Heart left ventricle (tissue), 16 donors: ENCODE data around the gene TRIM31. TPM values are rescaled to one million over a fixed set of nuclear protein-coding genes. Genes with fewer than 3 reads are reported as not detected.
A peak's percentile ranks its signal among the peaks of the same experiment; 100 is the strongest.

ENCODE experiments used
- ATAC-seq, 4 donors: fragments of 200-7000 bp; cut with Tn5 transposase; one replicate each; pipeline ENCODE4 v1.9.1; 2020 to 2022; ENCODE audit warnings: moderate library complexity in 4 of 4, mild to moderate bottlenecking in 3 of 4, moderate number of reproducible peaks in 1 of 4
- DNase-seq, 5 donors: peaks; one replicate each; pipeline ENCODE4 v3.0.0-alpha.2; 2020
- H3K27ac ChIP-seq, 12 donors: fragments of 200-600 bp; sonication (generic) in 4 of 12; one replicate each; pipeline versions ENCODE4 v1.5.0 to v1.8.0; 2016 to 2022; ENCODE audit warnings: mild to moderate bottlenecking in 2 of 12
- H3K27me3 ChIP-seq, 9 donors: fragments of 200-600 bp; sonication (generic) in 2 of 9; one replicate each; pipeline versions ENCODE4 v1.5.1 to v1.8.0; 2016 to 2022; ENCODE audit warnings: mild to moderate bottlenecking in 3 of 9
- H3K36me3 ChIP-seq, 9 donors: fragments of 200-600 bp; sonication (generic) in 2 of 9; one replicate each; pipeline versions ENCODE4 v1.5.0 to v1.8.0; 2018 to 2022; ENCODE audit warnings: mild to moderate bottlenecking in 2 of 9
- H3K4me1 ChIP-seq, 12 donors: fragments of 200-600 bp; sonication (generic) in 4 of 12; one replicate each; pipeline versions ENCODE4 v1.5.0 to v1.8.0; 2016 to 2022; ENCODE audit warnings: mild to moderate bottlenecking in 3 of 12
- H3K4me3 ChIP-seq, 12 donors: fragments of 200-600 bp; sonication (generic) in 4 of 12; one replicate each; pipeline versions ENCODE4 v1.5.0 to v1.8.0; 2017 to 2022; ENCODE audit warnings: mild to moderate bottlenecking in 9 of 12, moderate library complexity in 4 of 12
- H3K9me3 ChIP-seq, 12 donors: fragments of 200-600 bp; sonication (generic) in 4 of 12; one replicate each; pipeline versions ENCODE4 v1.5.0 to v1.8.0; 2016 to 2022; ENCODE audit warnings: mild to moderate bottlenecking in 1 of 12
- CTCF ChIP-seq, 12 donors: fragments of 200-600 bp; sonication (generic) in 4 of 12; IDR thresholded peaks; one replicate each; pipeline versions ENCODE4 v1.5.0 to v1.8.0; 2018 to 2022; ENCODE audit warnings: antibody characterized with exemption in 12 of 12, mild to moderate bottlenecking in 5 of 12
- POLR2A ChIP-seq, 2 donors: fragments of 450-650 bp; IDR thresholded peaks; one replicate each; pipeline ENCODE4 v1.6.1; 2017; ENCODE audit warnings: antibody characterized with exemption in 2 of 2, mild to moderate bottlenecking in 2 of 2, moderate library complexity in 2 of 2
- WGBS, 4 donors: extraction: QIAGEN DNeasy Blood & Tissue Kit in 2 of 4; methylation state at CpG; one replicate each; pipeline versions ENCODE4 v1.1.5 to v1.1.7; 2013 to 2018; 5-methylcytosine and 5-hydroxymethylcytosine counted together
- intact Hi-C, 10 donors: fragments of 100-400 bp; cut with DNase I; formaldehyde crosslinking; loops; one replicate each; pipeline versions ENCODE4 v1.11.1 to v1.14.2; 2022
- polyA plus RNA-seq, 2 donors: library from polyadenylated mRNA; stranded (reverse); fragments of 200-250 nt; gene quantifications; one replicate each; pipeline ENCODE4 v1.2.3, GENCODE V29; 2013
- total RNA-seq, 9 donors: library from RNA; depleted of rRNA in 2 of 9; stranded (reverse); fragments of >200 nt in 2 of 9; fragmentation: NEBNext Ultra II Directional in 3 of 9; extraction: Animal tissue kit (Norgen Biotek cat#: 25700) in 3 of 9; gene quantifications; one replicate each; pipeline versions ENCODE4 v1.1.0 to v1.2.4, GENCODE V29; 2016 to 2023
- donor health status: ischemic (EF 13 %, LVEDD 7.1; RV severe dilation, severe dysfunction).
- donor health status: healthy with polysubstance abuse.
- donor health status: DM: no; HTN: yes; CAD: no.
- donor health status: DM: no; HTN: no; CAD: no.
- donor health status: ischemic (EF 25% LVEDD 6.9; RV normal size, moderate dysfunction).
- donor health status: ischemic (EF 25% LVEDD 5.7; RV mildly dilated, moderate dysfunction).
- donor health status: healthy.
- donor health status: DM: yes; HTN: yes; CAD: no.
- donor health status: ischemic (EF 35%, LVEDD 5.7; RV mildly dilated, moderate dysfunction).
- donor health status: nonischemic (EF 11% LVEDD 7.7; RV severe dilation, severe dysfunction).
- donor health status: DM: yes; HTN: yes; CAD: no.
- donor health status: PGD.
- donor health status: ischemic (EF 29% LVEDD 5.4; RV normal size, mild dysfunction).
- donor health status: nonischemic (EF 23%, LVEDD 6.1; RV moderate dilation, normal function).

The TRIM31 gene
- total and polyA plus RNA-seq, 11 donors, result not detected

GRCh38 chr6:30116724-30117123 lies 3.8 kb upstream of the TRIM31 start:
- Histone ChIP-seq H3K4me1 (peaks cover 0 to 6% (median 0%) of the 10 kb centered on the region in 12 donors), H3K9me3 (no peaks in the 10 kb centered on the region), H3K36me3 (no peaks in the 10 kb centered on the region), H3K27ac (no peak overlapping the region), H3K27me3 (peaks cover 0 to 63% (median 5%) of the 10 kb centered on the region in 9 donors), H3K4me3 (no peak overlapping the region)
- ATAC-seq, result no peak
- 72 to 84% (median 79%) methylated on average over 6 of the region's 6 CpGs for WGBS, 4 donors
- DNase-seq, result no peak
- intact Hi-C loops, result no loop called here
- TF ChIP-seq POLR2A (IDR thresholded peaks at IDR 0.05) (no peak), CTCF (IDR thresholded peaks at IDR 0.05) (peak in 1 of 12 donors; percentile 10)

GRCh38 chr6:30113841-30114240 lies 951 bp upstream of the TRIM31 start:
- peaks cover 0 to 6% (median 0%) of the 10 kb centered on the region in 12 donors for H3K4me1 ChIP-seq
- H3K36me3 ChIP-seq, result no peaks in the 10 kb centered on the region
- H3K27me3 ChIP-seq, result peaks cover 0 to 83% (median 27%) of the 10 kb centered on the region in 9 donors
- intact Hi-C loops, result no loop called here
- no peak overlapping the region for H3K4me3 ChIP-seq
- TF ChIP-seq POLR2A (IDR thresholded peaks at IDR 0.05), result no peak
- no peak for TF ChIP-seq CTCF (IDR thresholded peaks at IDR 0.05)
- 67 to 82% (median 77%) methylated on average over 1 of the region's 1 CpG for WGBS, 4 donors
- DNase-seq (no peak), ATAC-seq (no peak)
- no peak overlapping the region for H3K27ac ChIP-seq
- no peaks in the 10 kb centered on the region for H3K9me3 ChIP-seq

- ATAC-seq (no peak), DNase-seq (no peak)
- TF ChIP-seq POLR2A (IDR thresholded peaks at IDR 0.05) (no peak), CTCF (IDR thresholded peaks at IDR 0.05) (no peak)
- Histone ChIP-seq H3K4me1 (peaks cover 0 to 6% (median 0%) of the 10 kb centered on the region in 12 donors), H3K27ac (no peak overlapping the region), H3K9me3 (no peaks in the 10 kb centered on the region), H3K4me3 (no peak overlapping the region), H3K36me3 (no peaks in the 10 kb centered on the region), H3K27me3 (peaks cover 0 to 87% (median 29%) of the 10 kb centered on the region in 9 donors)
- intact Hi-C loops, result no loop called here
- WGBS, 4 donors, result 71 to 79% (median 75%) methylated on average over 10 of the region's 10 CpGs
Measured at GRCh38 chr6:30112402-30112994, 392 bp downstream of the TRIM31 start.

- no peak for TF ChIP-seq POLR2A (IDR thresholded peaks at IDR 0.05)
- no peak for TF ChIP-seq CTCF (IDR thresholded peaks at IDR 0.05)
Measured at GRCh38 chr6:30111266-30111856, 1.5 kb downstream of the TRIM31 start.

More at GRCh38 chr6:30111266-30111856, 1.5 kb downstream of the TRIM31 start:
- Histone ChIP-seq H3K36me3 (no peaks in the 10 kb centered on the region), H3K27me3 (peaks cover 0 to 86% (median 29%) of the 10 kb centered on the region in 9 donors), H3K4me3 (no peak overlapping the region), H3K4me1 (peaks cover 0 to 6% (median 0%) of the 10 kb centered on the region in 12 donors), H3K27ac (no peak overlapping the region), H3K9me3 (no peaks in the 10 kb centered on the region)
- DNase-seq, result no peak
- ATAC-seq, result no peak
- intact Hi-C loops, result no loop called here
- 32 to 65% (median 55%) methylated on average over 25 to 27 of the region's 27 CpGs for WGBS, 4 donors
